ENCODE data around the gene TNRC6B. TPM values are rescaled to one million over a fixed set of nuclear protein-coding genes. Genes with fewer than 3 reads are reported as not detected.
A peak's percentile ranks its signal among the peaks of the same experiment; 100 is the strongest.

Gene TNRC6B
- total RNA-seq, 1 experiment from 2014 or later = 4.2 TPM

GRCh38 chr22:40199852-40200251, 22.1 kb downstream of the TNRC6B start:
- no peak for DNase-seq
- H3K9me3 ChIP-seq = no peaks in the 10 kb centered on the region
- H3K4me3 ChIP-seq = no peak overlapping the region
- no peaks in the 10 kb centered on the region for H3K27me3 ChIP-seq
- H3K36me3 ChIP-seq = no peaks in the 10 kb centered on the region; the same call in 1 of the 2 replicates

- Histone ChIP-seq H3K27me3 (no peaks in the 10 kb centered on the region), H3K4me3 (no peak overlapping the region), H3K9me3 (no peaks in the 10 kb centered on the region), H3K36me3 (no peaks in the 10 kb centered on the region; the same call in 1 of the 2 replicates)
- no peak for DNase-seq
These were observed 23.2 kb downstream of the TNRC6B start for GRCh38 chr22:40200795-40201530.

- Histone ChIP-seq H3K4me3 (no peak overlapping the region), H3K9me3 (no peaks in the 10 kb centered on the region), H3K36me3 (no peaks in the 10 kb centered on the region; the same call in 1 of the 2 replicates), H3K27me3 (no peaks in the 10 kb centered on the region)
- DNase-seq = no peak
These were observed 24.7 kb downstream of the TNRC6B start for GRCh38 chr22:40202225-40202944.

- no peaks in the 10 kb centered on the region; the same call in 1 of the 2 replicates for H3K36me3 ChIP-seq
- no peaks in the 10 kb centered on the region for H3K27me3 ChIP-seq
- no peaks in the 10 kb centered on the region for H3K9me3 ChIP-seq
- no peak for DNase-seq
- H3K4me3 ChIP-seq = no peak overlapping the region
These were observed 25.8 kb downstream of the TNRC6B start for GRCh38 chr22:40203572-40203971.

GRCh38 chr22:40204321-40205116, 26.8 kb downstream of the TNRC6B start:
- Histone ChIP-seq H3K36me3 (no peaks in the 10 kb centered on the region; the same call in 1 of the 2 replicates), H3K9me3 (no peaks in the 10 kb centered on the region), H3K4me3 (no peak overlapping the region), H3K27me3 (no peaks in the 10 kb centered on the region)
- peak; percentile 9 for DNase-seq

- Histone ChIP-seq H3K27me3 (no peaks in the 10 kb centered on the region), H3K36me3 (no peaks in the 10 kb centered on the region; the same call in 1 of the 2 replicates)
These were observed 28.8 kb downstream of the TNRC6B start for GRCh38 chr22:40206561-40206960.

GRCh38 chr22:40210818-40211217, 33.1 kb downstream of the TNRC6B start:
- no peaks in the 10 kb centered on the region for H3K36me3 ChIP-seq
- H3K27me3 ChIP-seq = no peaks in the 10 kb centered on the region
- no peak for DNase-seq
- no peak overlapping the region for H3K4me3 ChIP-seq
- H3K9me3 ChIP-seq = no peaks in the 10 kb centered on the region

More at GRCh38 chr22:40206561-40206960, 28.8 kb downstream of the TNRC6B start:
- DNase-seq = no peak
- no peaks in the 10 kb centered on the region for H3K9me3 ChIP-seq
- H3K4me3 ChIP-seq = no peak overlapping the region

- no peaks in the 10 kb centered on the region for H3K9me3 ChIP-seq
- no peak overlapping the region for H3K4me3 ChIP-seq
- no peaks in the 10 kb centered on the region for H3K36me3 ChIP-seq
- no peak for DNase-seq
- no peaks in the 10 kb centered on the region for H3K27me3 ChIP-seq
These were observed 33.8 kb downstream of the TNRC6B start for GRCh38 chr22:40211476-40212054.

- no peak for DNase-seq
- H3K27me3 ChIP-seq = no peaks in the 10 kb centered on the region
These were observed 34.4 kb downstream of the TNRC6B start for GRCh38 chr22:40212121-40212520.

GRCh38 chr22:40213478-40213877, 35.8 kb downstream of the TNRC6B start:
- no peak for DNase-seq
- H3K36me3 ChIP-seq = no peaks in the 10 kb centered on the region
- no peaks in the 10 kb centered on the region for H3K27me3 ChIP-seq
- no peaks in the 10 kb centered on the region for H3K9me3 ChIP-seq
- H3K4me3 ChIP-seq = no peak overlapping the region

More at GRCh38 chr22:40212121-40212520, 34.4 kb downstream of the TNRC6B start:
- H3K9me3 ChIP-seq = no peaks in the 10 kb centered on the region
- H3K4me3 ChIP-seq = no peak overlapping the region
- H3K36me3 ChIP-seq = no peaks in the 10 kb centered on the region

GRCh38 chr22:40215266-40215665, 37.5 kb downstream of the TNRC6B start:
- no peak for DNase-seq
- no peaks in the 10 kb centered on the region for H3K9me3 ChIP-seq
- H3K27me3 ChIP-seq = no peaks in the 10 kb centered on the region
- no peak overlapping the region for H3K4me3 ChIP-seq
- H3K36me3 ChIP-seq = no peaks in the 10 kb centered on the region

- DNase-seq = no peak
- Histone ChIP-seq H3K9me3 (no peaks in the 10 kb centered on the region), H3K27me3 (no peaks in the 10 kb centered on the region), H3K4me3 (no peak overlapping the region), H3K36me3 (no peaks in the 10 kb centered on the region)
These were observed 38.5 kb downstream of the TNRC6B start for GRCh38 chr22:40216041-40216756.

GRCh38 chr22:40218152-40218551, 40.4 kb downstream of the TNRC6B start:
- no peaks in the 10 kb centered on the region for H3K27me3 ChIP-seq
- no peaks in the 10 kb centered on the region for H3K36me3 ChIP-seq
- no peak overlapping the region for H3K4me3 ChIP-seq
- no peaks in the 10 kb centered on the region for H3K9me3 ChIP-seq
- no peak for DNase-seq

GRCh38 chr22:40218723-40219294, 41.1 kb downstream of the TNRC6B start:
- no peak for DNase-seq
- H3K9me3 ChIP-seq = no peaks in the 10 kb centered on the region
- H3K36me3 ChIP-seq = no peaks in the 10 kb centered on the region
- no peaks in the 10 kb centered on the region for H3K27me3 ChIP-seq
- H3K4me3 ChIP-seq = no peak overlapping the region

- Histone ChIP-seq H3K4me3 (no peak overlapping the region), H3K9me3 (no peaks in the 10 kb centered on the region), H3K36me3 (no peaks in the 10 kb centered on the region), H3K27me3 (no peaks in the 10 kb centered on the region)
- DNase-seq = no peak
These were observed 42.8 kb downstream of the TNRC6B start for GRCh38 chr22:40220316-40221054.
